H1 (cell line): ENCODE results near the gene SLU7. TPM values are rescaled to one million over a fixed set of nuclear protein-coding genes. Genes with fewer than 3 reads are reported as not detected.

Experiments
- CTCF ChIA-PET: fragments of 300-600 bp; sonication (Branson Sonifier 250); formaldehyde crosslinking; loops from one replicate; lab custom pipeline; 2021; ENCODE audit not compliant: partially characterized antibody; lab: Charles Lee
- POLR2A ChIA-PET: fragments of 300-600 bp; sonication (Branson Sonifier 250); formaldehyde crosslinking; loops from one replicate; lab custom pipeline; 2021; ENCODE audit warnings: inconsistent platforms; ENCODE audit not compliant: partially characterized antibody; lab: Charles Lee
- DNase-seq, 2 experiments: peaks; one replicate each; pipeline versions ENCODE4 v3.0.0 to v3.0.0-alpha.2; 2010 to 2022; ENCODE audit warnings: low spot score in 2 of 2, low read depth in 1 of 2, mixed read lengths in 1 of 2
- FAIRE-seq: peaks from 2 replicates; lab custom pipeline; 2011; peaks lifted over from hg19 to GRCh38; lab: Jason Lieb, UNC
- H2AFZ ChIP-seq: 2 replicates; pipeline ENCODE4 v1.8.1; 2012; ENCODE audit warnings: low read length, inconsistent platforms
- H2AK5ac ChIP-seq: 2 replicates; pipeline ENCODE4 v1.6.1; 2013; ENCODE audit warnings: low read depth, low read length
- H2BK120ac ChIP-seq: replicated peaks from 2 replicates; pipeline ENCODE3; 2013; ENCODE audit warnings: low read depth, low read length, inconsistent platforms
- H2BK12ac ChIP-seq: 2 replicates; pipeline ENCODE4 v1.6.1; 2013; ENCODE audit warnings: low read depth, low read length
- H2BK15ac ChIP-seq: 2 replicates; pipeline ENCODE4 v1.6.1; 2013; ENCODE audit warnings: low read length
- H2BK20ac ChIP-seq: 2 replicates; pipeline ENCODE4 v1.6.1; 2013; ENCODE audit warnings: low read length
- H2BK5ac ChIP-seq: 2 replicates; pipeline ENCODE4 v1.6.1; 2013; ENCODE audit warnings: low read depth, low read length
- H3K14ac ChIP-seq: 2 replicates; pipeline ENCODE4 v1.6.1; 2013; ENCODE audit warnings: inconsistent platforms; ENCODE audit not compliant: insufficient read length
- H3K18ac ChIP-seq: 2 replicates; pipeline ENCODE4 v1.6.1; 2013; ENCODE audit warnings: low read length; ENCODE audit errors: extremely low read depth
- H3K23ac ChIP-seq: 2 replicates; pipeline ENCODE4 v1.6.1; 2013; ENCODE audit warnings: inconsistent platforms; ENCODE audit not compliant: insufficient read length
- H3K23me2 ChIP-seq: 2 replicates; pipeline ENCODE4 v1.6.1; 2013; ENCODE audit warnings: low read depth, low read length
- H3K27ac ChIP-seq: 2 replicates; pipeline ENCODE4 v1.6.1; 2011; ENCODE audit warnings: low read depth, low read length, inconsistent platforms
- H3K27me3 ChIP-seq, 4 experiments: replicated peaks in 1 of 4; 1 replicate in 1 of 4; 2 replicates in 3 of 4; pipeline versions ENCODE4 v1.6.1 to v1.8.1; 2011 to 2013; ENCODE audit warnings: low read length in 3 of 4, mild to moderate bottlenecking in 3 of 4, inconsistent platforms in 2 of 4, mixed read lengths in 2 of 4, moderate library complexity in 1 of 4; ENCODE audit not compliant: control insufficient read depth in 3 of 4, insufficient read depth in 3 of 4; ENCODE audit errors: extremely low read depth in 1 of 4
- H3K36me3 ChIP-seq, 4 experiments: 2 replicates each; pipeline versions ENCODE4 v1.6.1 to v1.8.1; 2011 to 2013; ENCODE audit warnings: mild to moderate bottlenecking in 4 of 4, low read length in 3 of 4, moderate library complexity in 2 of 4, control low read depth in 1 of 4, inconsistent platforms in 1 of 4; ENCODE audit not compliant: insufficient read depth in 4 of 4, control insufficient read depth in 2 of 4
- H3K4ac ChIP-seq: replicated peaks from 2 replicates; pipeline ENCODE3; 2013; ENCODE audit warnings: low read length, low read depth, mixed read lengths, inconsistent platforms; ENCODE audit not compliant: insufficient read length
- H3K4me1 ChIP-seq, 4 experiments: replicated peaks in 1 of 4; 1 replicate in 1 of 4; 2 replicates in 3 of 4; pipeline versions ENCODE4 v1.6.1 to v1.8.1; 2011 to 2013; ENCODE audit warnings: low read length in 3 of 4, inconsistent platforms in 2 of 4, mixed read lengths in 1 of 4; ENCODE audit not compliant: insufficient read depth in 4 of 4, control insufficient read depth in 3 of 4
- H3K4me2 ChIP-seq, 2 experiments: 2 replicates each; pipeline versions ENCODE4 v1.6.1 to v1.8.1; 2011 to 2013; ENCODE audit warnings: low read depth in 2 of 2, low read length in 2 of 2, control low read depth in 1 of 2, inconsistent platforms in 1 of 2, mild to moderate bottlenecking in 1 of 2; ENCODE audit not compliant: insufficient read depth in 1 of 2
- H3K4me3 ChIP-seq, 4 experiments: fragments of 200-600, 300-600 bp in 1 of 4; sonication (generic), shearing (Covaris generic), sonication (Bioruptor Twin) in 1 of 4; 2 replicates each; pipeline versions ENCODE4 v1.5.1 to v1.8.1; 2011 to 2016; ENCODE audit warnings: low read length in 4 of 4, low read depth in 3 of 4, control low read depth in 2 of 4, inconsistent platforms in 2 of 4, mild to moderate bottlenecking in 2 of 4, mixed read lengths in 1 of 4, moderate library complexity in 1 of 4; ENCODE audit not compliant: insufficient read depth in 2 of 4; ENCODE audit errors: extremely low read depth in 1 of 4
- H3K56ac ChIP-seq: replicated peaks from 2 replicates; pipeline ENCODE3; 2013; ENCODE audit warnings: low read depth, mild to moderate bottlenecking, mixed read lengths, low read length, inconsistent platforms; ENCODE audit not compliant: insufficient read length
- H3K79me1 ChIP-seq: 2 replicates; pipeline ENCODE4 v1.6.1; 2013; ENCODE audit warnings: low read depth, low read length, control low read depth
- H3K79me2 ChIP-seq, 2 experiments: 2 replicates each; pipeline versions ENCODE4 v1.6.1 to v1.8.1; 2012 to 2013; ENCODE audit warnings: low read length in 2 of 2, mild to moderate bottlenecking in 2 of 2, inconsistent platforms in 1 of 2; ENCODE audit not compliant: insufficient read depth in 2 of 2, control insufficient read depth in 1 of 2
- H3K9ac ChIP-seq, 4 experiments: replicated peaks in 1 of 4; 1 replicate in 1 of 4; 2 replicates in 3 of 4; pipeline versions ENCODE4 v1.6.1 to v1.8.1; 2011 to 2013; ENCODE audit warnings: low read depth in 3 of 4, low read length in 3 of 4, control low read depth in 2 of 4, mild to moderate bottlenecking in 2 of 4, moderate library complexity in 2 of 4, inconsistent platforms in 1 of 4; ENCODE audit errors: extremely low read depth in 1 of 4
- H3K9me3 ChIP-seq, 2 experiments: 2 replicates each; pipeline versions ENCODE4 v1.6.1 to v1.8.1; 2012 to 2013; ENCODE audit warnings: mild to moderate bottlenecking in 2 of 2, moderate library complexity in 2 of 2, control low read depth in 1 of 2, inconsistent platforms in 1 of 2, low read depth in 1 of 2, low read length in 1 of 2, mixed read lengths in 1 of 2; ENCODE audit not compliant: insufficient read depth in 2 of 2
- H4K20me1 ChIP-seq, 2 experiments: replicated peaks in 1 of 2; 2 replicates each; pipeline versions ENCODE3 to v1.8.1; 2011 to 2013; ENCODE audit warnings: inconsistent platforms in 2 of 2, low read length in 2 of 2, mild to moderate bottlenecking in 1 of 2; ENCODE audit not compliant: insufficient read depth in 2 of 2, control insufficient read depth in 1 of 2
- H4K5ac ChIP-seq: 2 replicates; pipeline ENCODE4 v1.6.1; 2013; ENCODE audit warnings: low read length, low read depth, mixed read lengths, inconsistent platforms; ENCODE audit not compliant: insufficient read length
- H4K8ac ChIP-seq: 2 replicates; pipeline ENCODE4 v1.8.0; 2013; ENCODE audit warnings: mild to moderate bottlenecking, moderate library complexity, low read length, inconsistent platforms; ENCODE audit not compliant: insufficient read depth; ENCODE audit errors: extremely low read depth
- H4K91ac ChIP-seq: replicated peaks from 2 replicates; pipeline ENCODE3; 2013; ENCODE audit warnings: low read length, mixed read lengths, inconsistent platforms; ENCODE audit not compliant: insufficient read length
- CHD2 ChIP-seq: IDR thresholded peaks from 2 replicates; pipeline ENCODE4 v1.6.1; 2012; ENCODE audit warnings: low read length, improper control_type of control experiment
- JUN ChIP-seq: IDR thresholded peaks from 2 replicates; pipeline ENCODE4 v1.6.1; 2011; ENCODE audit warnings: low read depth, mild to moderate bottlenecking, improper control_type of control experiment, low read length
- NANOG ChIP-seq: IDR thresholded peaks from 2 replicates; pipeline ENCODE4 v1.6.1; 2011; ENCODE audit warnings: low read length, low read depth, mild to moderate bottlenecking, inconsistent platforms; ENCODE audit not compliant: insufficient read depth, poor library complexity, severe bottlenecking
- PHF8 ChIP-seq: fragments of 200-600 bp; sonication (generic); conservative IDR thresholded peaks from 2 replicates; pipeline ENCODE4 v1.7.1; 2012; ENCODE audit warnings: low read depth, mild to moderate bottlenecking, inconsistent platforms, low read length, moderate library complexity
- RNF2 ChIP-seq: fragments of 200-900, 300-1000 bp; sonication (generic); IDR thresholded peaks from 2 replicates; pipeline ENCODE4 v1.7.1; 2016; ENCODE audit warnings: borderline replicate concordance, low read depth, mild to moderate bottlenecking, antibody characterized with exemption, low read length; ENCODE audit not compliant: poor library complexity, severe bottlenecking; ENCODE audit errors: missing control alignments
- WGBS, 2 experiments: shearing (Covaris generic) in 1 of 2; methylation state at CpG; one replicate each; pipeline versions ENCODE4 v1.1.6 to v1.1.7; 2013 to 2015; ENCODE audit warnings: low lambda C conversion rate in 2 of 2, mixed read lengths in 2 of 2, inconsistent platforms in 1 of 2, low coverage in 1 of 2, missing lambda C conversion rate in 1 of 2; ENCODE audit not compliant: insufficient replicate concordance in 2 of 2, insufficient coverage in 1 of 2, insufficient read length in 1 of 2; ENCODE audit errors: extremely low coverage in 1 of 2, missing lambda C conversion rate in 1 of 2; 5-methylcytosine and 5-hydroxymethylcytosine counted together
- polyA plus RNA-seq, 7 experiments: library from polyadenylated mRNA; depleted of rRNA in 3 of 7; stranded (reverse) in 5 of 7; unstranded in 2 of 7; fragments of >200 nt in 5 of 7; fragments of 200-250 nt in 2 of 7; gene quantifications; 1 replicate in 5 of 7; 2 replicates in 1 of 7; 4 replicates in 1 of 7; pipeline versions ENCODE4 v1.2.1 to v1.2.3, GENCODE V29; 2011 to 2013; ENCODE audit warnings: missing spikeins in 2 of 7, mixed read lengths in 2 of 7
- total RNA-seq: library from RNA; stranded (reverse); fragmentation: NEBNext Ultra II Directional; extraction: Animal tissue kit (Norgen Biotek cat#: 25700); gene quantifications from 2 replicates; pipeline ENCODE4 v1.2.1, GENCODE V29; 2021

The SLU7 gene
- total and polyA plus RNA-seq, 2 of the 8 experiments (the other 6 are each of a cell fraction or from before 2014, with no cell fraction given) = 6.0 to 34.1 TPM

DNA sequence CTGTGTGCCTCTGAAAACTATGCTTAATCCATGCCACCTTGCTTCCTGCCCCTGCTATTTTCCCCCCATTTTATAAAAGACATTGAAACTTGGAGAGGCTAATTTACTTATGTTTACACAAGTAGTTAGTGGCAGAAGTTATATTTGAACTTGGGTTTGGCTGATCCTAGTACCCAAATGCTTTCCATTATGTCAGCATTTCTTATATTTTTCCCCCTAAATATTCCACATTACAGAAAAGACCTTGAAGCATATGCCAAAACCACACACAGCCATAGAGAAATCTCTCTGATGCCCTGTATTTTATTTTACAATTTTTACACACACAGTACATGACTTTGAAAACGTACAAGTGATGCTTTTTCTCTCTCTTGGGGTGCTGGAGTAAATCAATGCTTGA lies 59.6 kb downstream of the SLU7 start:
- H3K9ac ChIP-seq = no peak overlapping the region

More for the DNA sequence above, 59.6 kb downstream of the SLU7 start:
- no peak overlapping the region for H4K91ac ChIP-seq
- H3K79me1 ChIP-seq = no peaks in the 10 kb centered on the region
- H3K23me2 ChIP-seq = no peaks in the 10 kb centered on the region
- H3K4me1 ChIP-seq = peaks cover 0 to 2% (median 1%) of the 10 kb centered on the region in 4 experiments; a peak in 5 of 7 replicates
- H2BK120ac ChIP-seq = no peak overlapping the region
- no peaks in the 10 kb centered on the region for H4K20me1 ChIP-seq
- 81% methylated on average over 1 of the region's 1 CpG; no CpG with 5 or more reads in 1 of the 2 experiments for WGBS, 2 experiments
- H3K4ac ChIP-seq = no peak overlapping the region
- no peak overlapping the region for H2AFZ ChIP-seq
- H2BK20ac ChIP-seq = no peak overlapping the region
- no peaks in the 10 kb centered on the region for H3K79me2 ChIP-seq
- H3K14ac ChIP-seq = no peak overlapping the region
- H3K36me3 ChIP-seq = no peaks in the 10 kb centered on the region
- no peak overlapping the region for H2BK15ac ChIP-seq
- no peaks in the 10 kb centered on the region; a peak in 1 of 7 replicates for H3K27me3 ChIP-seq
- CTCF ChIA-PET = interaction anchor here (0.6 to 6.1 kb wide), 9 partner anchors 11 to 346 kb away, joined by 3 to 30 read pairs (median 3); partner anchors contain the start of gene C1QTNF2
- no peak overlapping the region for H2BK5ac ChIP-seq
- no peak for DNase-seq
- no peak overlapping the region for H3K18ac ChIP-seq
- no peak overlapping the region for H3K27ac ChIP-seq
- H4K5ac ChIP-seq = no peak overlapping the region
- H4K8ac ChIP-seq = no peak overlapping the region
- TF ChIP-seq RNF2 (no peak), CHD2 (no peak), PHF8 (no peak), JUN (no peak), NANOG (no peak)
- no peak for FAIRE-seq
- H3K4me2 ChIP-seq = no peak overlapping the region
- H3K56ac ChIP-seq = no peak overlapping the region
- no peak overlapping the region for H2AK5ac ChIP-seq
- H2BK12ac ChIP-seq = no peak overlapping the region
- POLR2A ChIA-PET = interaction anchor here (0.5 to 1.2 kb wide), 3 partner anchors 11 to 47 kb away, joined by 3 read pairs; partner anchors contain the start of genes C1QTNF2 and CCNJL
- no peaks in the 10 kb centered on the region for H3K9me3 ChIP-seq
- H3K23ac ChIP-seq = no peak overlapping the region
- H3K4me3 ChIP-seq = no peak overlapping the region
